T-cell (primary cell): ENCODE results near the gene CRNKL1. TPM values are rescaled to one million over a fixed set of nuclear protein-coding genes. Genes with fewer than 3 reads are reported as not detected.

Experiments
- ATAC-seq, 4 experiments: fragments of 200-7000 bp in 3 of 4; fragments of 150-1000 bp in 1 of 4; cut with Tn5 transposase; replicated peaks in 1 of 4; 1 replicate in 3 of 4; 2 replicates in 1 of 4; pipeline ENCODE4 v1.10.0; 2021; ENCODE audit warnings: moderate library complexity in 3 of 4, mild to moderate bottlenecking in 2 of 4, moderate number of reproducible peaks in 1 of 4
- CTCF ChIA-PET, 2 donors: fragments of 300-600 bp; sonication (Branson Sonifier 250); formaldehyde crosslinking; loops; one replicate each; lab custom pipeline; 2022; ENCODE audit warnings: antibody characterized with exemption in 2 of 2; lab: Charles Lee
- POLR2A ChIA-PET, 2 donors: fragments of 300-600 bp; sonication (Branson Sonifier 250); formaldehyde crosslinking; loops; one replicate each; lab custom pipeline; 2022; ENCODE audit warnings: antibody characterized with exemption in 2 of 2; lab: Charles Lee
- DNase-seq, 35 experiments: peaks; one replicate each; pipeline versions ENCODE4 v3.0.0 to v3.0.0-alpha.2; 2013 to 2023
- H3K27ac ChIP-seq: one replicate; pipeline ENCODE4 v1.5.1; 2013; ENCODE audit warnings: low read length
- H3K27me3 ChIP-seq, 2 experiments: replicated peaks in 1 of 2; 1 replicate in 1 of 2; 2 replicates in 1 of 2; pipeline versions ENCODE4 v1.6.1 to v1.7.0; 2013; ENCODE audit warnings: low read length in 1 of 2, mixed read lengths in 1 of 2; ENCODE audit not compliant: control insufficient read depth in 2 of 2, insufficient read depth in 2 of 2; ENCODE audit errors: extremely low read depth in 1 of 2
- H3K36me3 ChIP-seq, 2 donors: 1 replicate in 1 of 2; 2 replicates in 1 of 2; pipeline versions ENCODE4 v1.6.1 to v1.7.0; 2013; ENCODE audit warnings: low read length in 1 of 2; ENCODE audit not compliant: control insufficient read depth in 2 of 2, insufficient read depth in 1 of 2; ENCODE audit errors: extremely low read depth in 1 of 2
- H3K4me1 ChIP-seq, 2 experiments: 1 replicate in 1 of 2; 2 replicates in 1 of 2; pipeline versions ENCODE4 v1.6.1 to v1.7.0; 2013; ENCODE audit warnings: low read length in 2 of 2, mixed read lengths in 1 of 2; ENCODE audit not compliant: insufficient read depth in 2 of 2, control insufficient read depth in 1 of 2; ENCODE audit errors: extremely low read depth in 1 of 2
- H3K4me3 ChIP-seq, 2 donors: 1 replicate in 1 of 2; 2 replicates in 1 of 2; pipeline versions ENCODE4 v1.5.1 to v1.7.0; 2013; ENCODE audit warnings: mild to moderate bottlenecking in 2 of 2, low read length in 1 of 2, moderate library complexity in 1 of 2; ENCODE audit not compliant: control insufficient read depth in 1 of 2; ENCODE audit errors: extremely low read depth in 1 of 2
- H3K9me3 ChIP-seq: 2 replicates; pipeline ENCODE4 v1.7.0; 2013
- H3K27ac Mint-ChIP-seq, 2 donors: one replicate each; pipeline ENCODE4 v1.8.0; 2020 to 2021; ENCODE audit warnings: mild to moderate bottlenecking in 2 of 2, mixed read lengths in 2 of 2
- H3K27me3 Mint-ChIP-seq, 2 donors: one replicate each; pipeline ENCODE4 v1.8.0; 2021 to 2022; ENCODE audit warnings: mixed read lengths in 2 of 2
- H3K36me3 Mint-ChIP-seq: one replicate; pipeline ENCODE4 v1.8.0; 2021; ENCODE audit warnings: mixed read lengths
- H3K4me1 Mint-ChIP-seq, 3 donors: one replicate each; pipeline ENCODE4 v1.8.0; 2020 to 2022; ENCODE audit warnings: mixed read lengths in 3 of 3, mild to moderate bottlenecking in 1 of 3
- H3K4me3 Mint-ChIP-seq, 3 donors: one replicate each; pipeline ENCODE4 v1.8.0; 2020 to 2022; ENCODE audit warnings: mild to moderate bottlenecking in 3 of 3, mixed read lengths in 3 of 3, moderate library complexity in 3 of 3
- H3K9me3 Mint-ChIP-seq, 3 donors: one replicate each; pipeline ENCODE4 v1.8.0; 2020 to 2022; ENCODE audit warnings: mixed read lengths in 3 of 3
- WGBS: methylation state at CpG from one replicate; pipeline ENCODE4 v1.1.5; 2013; ENCODE audit warnings: missing lambda C conversion rate; ENCODE audit not compliant: insufficient coverage; 5-methylcytosine and 5-hydroxymethylcytosine counted together
- total RNA-seq, 35 experiments: library from RNA in 6 of 35; stranded (reverse) in 6 of 35; fragments of 120-200 nt in 1 of 35; gene quantifications; one replicate each; pipeline versions ENCODE4 v1.2.1 to v1.2.4 and lab custom pipeline; 2013 to 2026

CRNKL1 gene
- total RNA-seq, 5 donors from 2014 or later (not counting 1 experiment from before 2014, with no cell fraction given): 17.8 to 27.0 (median 24.8) TPM

- Mint-ChIP-seq H3K4me3 (no peak overlapping the region), H3K27me3 (peaks cover 2 to 8% of the 10 kb centered on the region in 2 donors), H3K27ac (no peak overlapping the region), H3K36me3 (no peaks in the 10 kb centered on the region), H3K9me3 (no peaks in the 10 kb centered on the region), H3K4me1 (no peaks in the 10 kb centered on the region)
- Histone ChIP-seq H3K27me3 (peaks cover 0 to 5% of the 10 kb centered on the region in 2 experiments), H3K4me3 (no peak overlapping the region), H3K36me3 (no peaks in the 10 kb centered on the region), H3K4me1 (no peaks in the 10 kb centered on the region), H3K9me3 (no peaks in the 10 kb centered on the region), H3K27ac (no peak overlapping the region)
- 51% methylated on average over 2 of the region's 6 CpGs for WGBS
- POLR2A ChIA-PET: no interaction called here
- ATAC-seq (no peak), DNase-seq (no peak)
- CTCF ChIA-PET: no interaction called here
Measured at GRCh38 chr20:19986419-19986818, 65.8 kb downstream of the CRNKL1 start.

Other genes with a start within 250 kb of the CRNKL1 start
- 10 to 100 TPM; 21.7 to 35.6 (median 35.0) TPM for gene NAA20, start 35.1 kb downstream of the CRNKL1 start, total RNA-seq
- gene CFAP61, start 66 bp upstream of the CRNKL1 start, total RNA-seq: not detected